GM19328 (cell line): Measurements from ENCODE around the gene BAZ2A.
"Not testable (repeated sequence)": the region's sequence is repeated elsewhere in the genome, so short reads cannot be mapped to it uniquely, and the experiment has no call there.

ENCODE experiments used
- ATAC-seq: cut with Tn5 transposase; IDR thresholded peaks from one replicate; pipeline ENCODE4 v1.9.1; 2021; ENCODE audit warnings: mild to moderate bottlenecking, moderate library complexity; ENCODE audit not compliant: unreplicated experiment

BAZ2A gene

GRCh38 chr12:56599797-56600196 lies 30.3 kb downstream of the BAZ2A start:
- ATAC-seq: no peak

GRCh38 chr12:56599041-56599440 lies 31.1 kb downstream of the BAZ2A start:
- ATAC-seq: no peak

- ATAC-seq: no peak
These were observed 33.3 kb downstream of the BAZ2A start for GRCh38 chr12:56596815-56597214.

- ATAC-seq: no peak
These were observed 36.1 kb downstream of the BAZ2A start for GRCh38 chr12:56593909-56594621.

GRCh38 chr12:56591961-56592360 lies 38.2 kb downstream of the BAZ2A start:
- no peak for ATAC-seq

- no peak for ATAC-seq
These were observed 39.0 kb downstream of the BAZ2A start for GRCh38 chr12:56591126-56591525.

GRCh38 chr12:56590237-56590830 lies 39.8 kb downstream of the BAZ2A start:
- ATAC-seq: no peak

GRCh38 chr12:56589783-56590182 lies 40.3 kb downstream of the BAZ2A start:
- no peak for ATAC-seq

- no peak for ATAC-seq
These were observed 45.0 kb downstream of the BAZ2A start for GRCh38 chr12:56585098-56585497.

- ATAC-seq: no peak
These were observed 48.5 kb downstream of the BAZ2A start for GRCh38 chr12:56581418-56582145.

GRCh38 chr12:56578983-56579546 lies 51.1 kb downstream of the BAZ2A start:
- ATAC-seq: no peak

GRCh38 chr12:56577248-56577647 lies 52.9 kb downstream of the BAZ2A start:
- not testable (repeated sequence) for ATAC-seq

GRCh38 chr12:56574210-56574609 lies 55.9 kb downstream of the BAZ2A start:
- no peak for ATAC-seq

GRCh38 chr12:56572288-56572687 lies 57.8 kb downstream of the BAZ2A start:
- no peak for ATAC-seq

- no peak for ATAC-seq
These were observed 59.0 kb downstream of the BAZ2A start for GRCh38 chr12:56571121-56571520.

GRCh38 chr12:56568146-56568545 lies 62.0 kb downstream of the BAZ2A start:
- ATAC-seq: no peak

- no peak for ATAC-seq
These were observed 64.5 kb downstream of the BAZ2A start for GRCh38 chr12:56565510-56566101.

- no peak for ATAC-seq
These were observed 79.1 kb downstream of the BAZ2A start for GRCh38 chr12:56551070-56551469.

- no peak for ATAC-seq
These were observed 83.4 kb downstream of the BAZ2A start for GRCh38 chr12:56546680-56547079.
